MM.1S (cell line): ENCODE measurements around the gene CDC42SE2.

Experiments used
- CTCF ChIP-seq: fragments of 300-600 bp; sonication (generic); IDR thresholded peaks from 2 replicates; pipeline ENCODE4 v1.5.1; 2016; ENCODE audit warnings: antibody characterized with exemption, low read length, mixed read lengths
- EZH2 ChIP-seq: fragments of 300-600 bp; sonication (generic); optimal IDR thresholded peaks from 2 replicates; pipeline ENCODE3; 2017; ENCODE audit warnings: low read depth, mild to moderate bottlenecking, antibody characterized with exemption, low read length, mixed read lengths

- TF ChIP-seq EZH2 = no peak
- TF ChIP-seq CTCF = no peak
These were observed 41.4 kb downstream of the CDC42SE2 start for GRCh38 chr5:131305138-131305689.
